HCT116 (cell line): ENCODE results near the gene IRAK2. TPM values are rescaled to one million over a fixed set of nuclear protein-coding genes. Genes with fewer than 3 reads are reported as not detected.
A peak's percentile ranks its signal among the peaks of the same experiment; 100 is the strongest.

Source experiments
- ATAC-seq: fragments of 200-7000 bp; cut with Tn5 transposase; 2 replicates; pipeline ENCODE4 v1.9.1; 2020; ENCODE audit warnings: mild to moderate bottlenecking, moderate library complexity
- BruUV-seq: library from RNA; stranded (reverse); fragments of 400-500 nt; replicated peaks from 2 replicates; lab custom pipeline; 2021; lab: Mats Ljungman, UMichigan
- CTCF ChIA-PET: fragments of 300-600 bp; sonication (Branson Sonifier 250); formaldehyde crosslinking; loops from one replicate; lab custom pipeline; 2021; ENCODE audit warnings: antibody characterized with exemption; lab: Charles Lee
- POLR2A ChIA-PET: fragments of 300-600, 350-600 bp; sonication (Branson Sonifier 250); formaldehyde crosslinking; loops from one replicate; lab custom pipeline; 2021; ENCODE audit warnings: antibody characterized with exemption; lab: Charles Lee
- RAD21 ChIA-PET, 2 experiments: fragments of 300-600 bp; sonication (Branson Sonifier 250); formaldehyde crosslinking; loops; one replicate each; lab custom pipeline; 2023; ENCODE audit warnings: low total read pairs in 2 of 2; ENCODE audit not compliant: uncharacterized antibody in 2 of 2, unreplicated experiment in 2 of 2, low non-redundant PET in 1 of 2; lab: Charles Lee
- DNase-seq: peaks from one replicate; pipeline ENCODE4 v3.0.0-alpha.2; 2010; ENCODE audit warnings: low read depth, low spot score
- H2AFZ ChIP-seq: fragments of 200-600 bp; shearing (Covaris generic), sonication (generic); 2 replicates; pipeline ENCODE4 v1.6.1; 2017; ENCODE audit warnings: low read depth, mixed run types, mixed read lengths, antibody characterized with exemption, low read length; ENCODE audit not compliant: poor library complexity, severe bottlenecking
- H3K27ac ChIP-seq: 2 replicates; pipeline ENCODE4 v1.5.1; 2012; ENCODE audit warnings: low read depth, low read length
- H3K27me3 ChIP-seq: fragments of 200-600 bp; sonication (generic); 2 replicates; pipeline ENCODE4 v1.6.1; 2016; ENCODE audit warnings: mixed run types, low read length, mixed read lengths; ENCODE audit not compliant: insufficient read depth
- H3K36me3 ChIP-seq, 2 experiments: fragments of 200-500 bp in 1 of 2; fragments of 200-600 bp in 1 of 2; sonication (Bioruptor generic) in 1 of 2; sonication (generic) in 1 of 2; 2 replicates each; pipeline versions ENCODE4 v1.5.1 to v1.6.1; 2014 to 2016; ENCODE audit warnings: low read length in 2 of 2, inconsistent platforms in 1 of 2, mixed read lengths in 1 of 2, mixed run types in 1 of 2; ENCODE audit not compliant: insufficient read depth in 2 of 2, control insufficient read depth in 1 of 2
- H3K4me1 ChIP-seq, 2 experiments: fragments of 200-600 bp in 1 of 2; sonication (generic) in 1 of 2; 2 replicates each; pipeline versions ENCODE4 v1.5.1 to v1.6.1; 2012 to 2017; ENCODE audit warnings: low read length in 2 of 2, inconsistent platforms in 1 of 2, mild to moderate bottlenecking in 1 of 2, mixed read lengths in 1 of 2, mixed run types in 1 of 2, moderate library complexity in 1 of 2; ENCODE audit not compliant: insufficient read depth in 2 of 2, control insufficient read depth in 1 of 2
- H3K4me2 ChIP-seq: fragments of 200-600 bp; sonication (generic); 2 replicates; pipeline ENCODE4 v1.6.1; 2017; ENCODE audit warnings: mixed run types, low read length, mixed read lengths
- H3K4me3 ChIP-seq, 2 experiments: fragments of 200-600 bp in 1 of 2; sonication (generic) in 1 of 2; replicated peaks in 1 of 2; 2 replicates each; pipeline ENCODE4 v1.5.1; 2011 to 2016; ENCODE audit warnings: low read length in 2 of 2, control low read depth in 1 of 2, low read depth in 1 of 2, mild to moderate bottlenecking in 1 of 2, mixed read lengths in 1 of 2, mixed run types in 1 of 2
- H3K79me2 ChIP-seq: fragments of 200-600 bp; sonication (generic); 2 replicates; pipeline ENCODE4 v1.6.1; 2017; ENCODE audit warnings: mild to moderate bottlenecking, mixed run types, low read length, moderate library complexity, mixed read lengths; ENCODE audit not compliant: insufficient read depth
- H3K9ac ChIP-seq: fragments of 200-600 bp; sonication (generic); 2 replicates; pipeline ENCODE4 v1.6.1; 2016; ENCODE audit warnings: low read length, mixed read lengths
- H3K9me2 ChIP-seq: fragments of 200-600 bp; sonication (generic), shearing (Covaris generic); 2 replicates; pipeline ENCODE4 v1.6.1; 2017; ENCODE audit warnings: mixed run types, mild to moderate bottlenecking, moderate library complexity; ENCODE audit not compliant: insufficient read depth
- H3K9me3 ChIP-seq, 2 experiments: fragments of 200-500 bp in 1 of 2; fragments of 200-600 bp in 1 of 2; sonication (Bioruptor generic) in 1 of 2; sonication (generic) in 1 of 2; 2 replicates each; pipeline ENCODE4 v1.6.1; 2014 to 2017; ENCODE audit warnings: low read length in 2 of 2, mixed read lengths in 2 of 2, inconsistent platforms in 1 of 2, low read depth in 1 of 2, mild to moderate bottlenecking in 1 of 2, mixed run types in 1 of 2, moderate library complexity in 1 of 2; ENCODE audit not compliant: control insufficient read depth in 1 of 2, insufficient read depth in 1 of 2
- H4K20me1 ChIP-seq: fragments of 200-600 bp; sonication (generic), shearing (Covaris generic); 2 replicates; pipeline ENCODE4 v1.6.1; 2017; ENCODE audit warnings: mixed run types, mild to moderate bottlenecking, moderate library complexity; ENCODE audit not compliant: insufficient read depth
- ATF3 ChIP-seq: IDR thresholded peaks from 2 replicates; pipeline ENCODE4 v1.6.1; 2012
- CEBPB ChIP-seq: IDR thresholded peaks from 2 replicates; pipeline ENCODE4 v1.6.1; 2012; ENCODE audit warnings: low read depth
- CTCF ChIP-seq, 3 experiments: fragments of 200-600 bp in 1 of 3; sonication (generic) in 1 of 3; IDR thresholded peaks in 2 of 3; conservative IDR thresholded peaks in 1 of 3; 2 replicates each; pipeline ENCODE4 v1.5.1; 2012 to 2017; ENCODE audit warnings: low read depth in 2 of 3, low read length in 2 of 3, antibody characterized with exemption in 1 of 3, borderline replicate concordance in 1 of 3, control low read depth in 1 of 3, mild to moderate bottlenecking in 1 of 3, mixed read lengths in 1 of 3, mixed run types in 1 of 3, moderate library complexity in 1 of 3; ENCODE audit not compliant: insufficient read depth in 1 of 3
- EZH2phosphoT487 ChIP-seq: fragments of 200-600 bp; IDR thresholded peaks from 2 replicates; pipeline ENCODE4 v1.6.1; 2018; ENCODE audit warnings: antibody characterized with exemption, borderline replicate concordance
- FOSL1 ChIP-seq: IDR thresholded peaks from 2 replicates; pipeline ENCODE4 v1.6.1; 2012; ENCODE audit warnings: low read depth
- JUND ChIP-seq: IDR thresholded peaks from 2 replicates; pipeline ENCODE4 v1.6.1; 2012
- POLR2A ChIP-seq: IDR thresholded peaks from 2 replicates; pipeline ENCODE4 v1.7.0; 2011; ENCODE audit warnings: borderline replicate concordance; ENCODE audit not compliant: insufficient read depth, insufficient read length; ENCODE audit errors: extremely low read depth
- POLR2AphosphoS5 ChIP-seq: IDR thresholded peaks from 2 replicates; pipeline ENCODE4 v1.6.1; 2011; ENCODE audit warnings: mild to moderate bottlenecking, low read depth, low read length, moderate library complexity
- RAD21 ChIP-seq: IDR thresholded peaks from 2 replicates; pipeline ENCODE4 v1.6.1; 2012; ENCODE audit warnings: low read depth, mild to moderate bottlenecking
- REST ChIP-seq: IDR thresholded peaks from 2 replicates; pipeline ENCODE4 v1.6.1; 2012; ENCODE audit warnings: low read depth
- SIN3A ChIP-seq: IDR thresholded peaks from 2 replicates; pipeline ENCODE4 v1.6.1; 2012; ENCODE audit warnings: low read depth
- SP1 ChIP-seq: IDR thresholded peaks from 2 replicates; pipeline ENCODE4 v1.6.1; 2012; ENCODE audit warnings: low read depth
- SRF ChIP-seq: IDR thresholded peaks from 2 replicates; pipeline ENCODE4 v1.6.1; 2012; ENCODE audit warnings: low read depth
- TCF7L2 ChIP-seq: IDR thresholded peaks from 2 replicates; pipeline ENCODE4 v1.7.0; 2011; ENCODE audit warnings: borderline replicate concordance, inconsistent platforms; ENCODE audit not compliant: insufficient read depth, insufficient read length; ENCODE audit errors: extremely low read depth
- ZBTB33 ChIP-seq: IDR thresholded peaks from 2 replicates; pipeline ENCODE4 v1.6.1; 2011; ENCODE audit warnings: mild to moderate bottlenecking, low read length, moderate library complexity; ENCODE audit not compliant: insufficient replicate concordance; ENCODE audit errors: extremely low read depth
- ZFX ChIP-seq: fragments of 450-650 bp; IDR thresholded peaks from 2 replicates; pipeline ENCODE4 v1.6.1; 2017
- ZNF274 ChIP-seq: fragments of 200-500 bp; sonication (Bioruptor generic); IDR thresholded peaks from 2 replicates; pipeline ENCODE4 v1.6.1; 2014; ENCODE audit warnings: mild to moderate bottlenecking, low read depth, low read length, inconsistent platforms
- intact Hi-C: fragments of 100-400 bp; cut with micrococcal nuclease; formaldehyde crosslinking; loops from 2 replicates; pipeline ENCODE4 v1.10.0; 2022
- total RNA-seq: library from RNA; stranded (reverse); gene quantifications from one replicate; pipeline ENCODE4 v1.2.1, GENCODE V29; 2021; ENCODE audit not compliant: unreplicated experiment

The IRAK2 gene
- total RNA-seq, 1 experiment from 2014 or later = 3.6 TPM

GRCh38 chr3:10280177-10280529 lies 115.4 kb downstream of the IRAK2 start:
- Histone ChIP-seq H3K27me3 (no peaks in the 10 kb centered on the region), H3K27ac (no peak overlapping the region), H3K4me2 (no peak overlapping the region), H3K9ac (no peak overlapping the region), H3K9me3 (no peaks in the 10 kb centered on the region), H3K36me3 (peaks cover 8 to 38% of the 10 kb centered on the region in 2 experiments; a peak in 3 of 4 replicates), H2AFZ (no peak overlapping the region), H4K20me1 (0 out of 2 replicates have a peak, but pooled peaks cover 4% of the 10 kb centered on the region), H3K4me3 (no peak overlapping the region), H3K4me1 (no peaks in the 10 kb centered on the region), H3K9me2 (no peaks in the 10 kb centered on the region), H3K79me2 (peaks cover 23% of the 10 kb centered on the region)
- intact Hi-C loops = no loop called here
- peak; percentile 65; the same call in 1 of the 2 replicates for ATAC-seq
- DNase-seq = no peak
- no TSS peak for BruUV-seq
- POLR2A ChIA-PET = no interaction called here
- RAD21 ChIA-PET = no interaction called here
- CTCF ChIA-PET = interaction anchor here (1.2 kb wide), 1 partner anchor 9 kb away, joined by 3 read pairs; no protein-coding TSS in a partner anchor
- TF ChIP-seq EZH2phosphoT487 = no peak
- TF ChIP-seq RAD21 = peak; percentile 19; the same call in 1 of the 2 replicates
- no peak for TF ChIP-seq CEBPB
- no peak for TF ChIP-seq JUND
- no peak for TF ChIP-seq ZNF274
- no peak for TF ChIP-seq FOSL1
- TF ChIP-seq POLR2AphosphoS5 = no peak
- TF ChIP-seq ATF3 = no peak
- TF ChIP-seq CTCF (IDR thresholded peaks at IDR 0.05 in 2 of 3, conservative IDR thresholded peaks at IDR 0.05 in 1 of 3; ENCODE audit: borderline replicate concordance in 1 of 3, insufficient read depth in 1 of 3, low read depth in 2 of 3, low read length in 2 of 3) = peak; percentile 12 to 33 (median 20); a peak in 3 of 6 replicates
- no peak for TF ChIP-seq ZBTB33
- no peak for TF ChIP-seq REST
- TF ChIP-seq POLR2A = no peak
- TF ChIP-seq SIN3A = no peak
- no peak for TF ChIP-seq SRF
- no peak for TF ChIP-seq SP1
- TF ChIP-seq ZFX = no peak
- no peak for TF ChIP-seq TCF7L2
